Bronchial epithelial cell (primary cell): ENCODE data around the gene FHIT. TPM values are rescaled to one million over a fixed set of nuclear protein-coding genes. Genes with fewer than 3 reads are reported as not detected.

Source experiments
- DNase-seq: peaks from one replicate; pipeline ENCODE4 v3.0.0-alpha.2; 2010; ENCODE audit warnings: low read depth
- FAIRE-seq: peaks from 2 replicates; lab custom pipeline; 2011; peaks lifted over from hg19 to GRCh38; lab: Jason Lieb, UNC
- H3K27me3 ChIP-seq: 2 replicates; pipeline ENCODE4 v1.5.1; 2011; ENCODE audit warnings: low read length; ENCODE audit not compliant: control insufficient read depth, insufficient read depth
- H3K36me3 ChIP-seq: 2 replicates; pipeline ENCODE4 v1.5.1; 2011; ENCODE audit warnings: low read length; ENCODE audit not compliant: control insufficient read depth, insufficient read depth
- H3K4me3 ChIP-seq: 2 replicates; pipeline ENCODE4 v1.5.1; 2011; ENCODE audit warnings: mild to moderate bottlenecking, low read depth, low read length, control low read depth
- total RNA-seq: library from RNA; depleted of rRNA; stranded (reverse); fragments of >200 nt; gene quantifications from 2 replicates; pipeline ENCODE4 v1.2.1, GENCODE V29; 2014
- TF ChIP-seq, protein P1 (sequence below): IDR thresholded peaks from 2 replicates; pipeline ENCODE4 v1.5.1; 2011; ENCODE audit warnings: mild to moderate bottlenecking, moderate library complexity, low read length, control low read depth, inconsistent platforms; ENCODE audit not compliant: insufficient read depth, severe bottlenecking

FHIT gene
- total RNA-seq, 1 donor from 2014 or later = 1.6 TPM

DNA sequence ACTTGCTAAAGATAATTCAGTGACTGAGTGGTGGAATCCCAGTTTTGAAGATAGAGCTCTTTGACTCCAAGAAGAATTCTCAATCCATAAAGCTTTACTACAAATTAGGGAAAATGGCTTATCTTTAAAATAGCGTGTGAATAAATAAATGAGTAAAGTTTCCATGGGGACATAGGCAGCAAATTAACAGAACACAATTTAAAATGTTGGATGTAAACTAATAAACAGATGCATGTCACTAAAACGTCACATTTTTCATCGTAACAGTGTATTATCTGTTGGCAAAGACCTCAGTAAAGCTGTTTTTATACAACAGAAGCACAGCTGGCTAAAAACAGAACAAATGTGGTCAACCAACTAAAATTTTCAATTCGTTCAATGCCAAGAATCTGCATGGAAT lies 1287.6 kb downstream of the FHIT start:
- DNase-seq = no peak
- Histone ChIP-seq H3K36me3 (no peaks in the 10 kb centered on the region), H3K27me3 (no peaks in the 10 kb centered on the region), H3K4me3 (no peak overlapping the region)
- TF ChIP-seq, protein P1, sequence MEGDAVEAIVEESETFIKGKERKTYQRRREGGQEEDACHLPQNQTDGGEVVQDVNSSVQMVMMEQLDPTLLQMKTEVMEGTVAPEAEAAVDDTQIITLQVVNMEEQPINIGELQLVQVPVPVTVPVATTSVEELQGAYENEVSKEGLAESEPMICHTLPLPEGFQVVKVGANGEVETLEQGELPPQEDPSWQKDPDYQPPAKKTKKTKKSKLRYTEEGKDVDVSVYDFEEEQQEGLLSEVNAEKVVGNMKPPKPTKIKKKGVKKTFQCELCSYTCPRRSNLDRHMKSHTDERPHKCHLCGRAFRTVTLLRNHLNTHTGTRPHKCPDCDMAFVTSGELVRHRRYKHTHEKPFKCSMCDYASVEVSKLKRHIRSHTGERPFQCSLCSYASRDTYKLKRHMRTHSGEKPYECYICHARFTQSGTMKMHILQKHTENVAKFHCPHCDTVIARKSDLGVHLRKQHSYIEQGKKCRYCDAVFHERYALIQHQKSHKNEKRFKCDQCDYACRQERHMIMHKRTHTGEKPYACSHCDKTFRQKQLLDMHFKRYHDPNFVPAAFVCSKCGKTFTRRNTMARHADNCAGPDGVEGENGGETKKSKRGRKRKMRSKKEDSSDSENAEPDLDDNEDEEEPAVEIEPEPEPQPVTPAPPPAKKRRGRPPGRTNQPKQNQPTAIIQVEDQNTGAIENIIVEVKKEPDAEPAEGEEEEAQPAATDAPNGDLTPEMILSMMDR = no peak
- FAIRE-seq = no peak

DNA sequence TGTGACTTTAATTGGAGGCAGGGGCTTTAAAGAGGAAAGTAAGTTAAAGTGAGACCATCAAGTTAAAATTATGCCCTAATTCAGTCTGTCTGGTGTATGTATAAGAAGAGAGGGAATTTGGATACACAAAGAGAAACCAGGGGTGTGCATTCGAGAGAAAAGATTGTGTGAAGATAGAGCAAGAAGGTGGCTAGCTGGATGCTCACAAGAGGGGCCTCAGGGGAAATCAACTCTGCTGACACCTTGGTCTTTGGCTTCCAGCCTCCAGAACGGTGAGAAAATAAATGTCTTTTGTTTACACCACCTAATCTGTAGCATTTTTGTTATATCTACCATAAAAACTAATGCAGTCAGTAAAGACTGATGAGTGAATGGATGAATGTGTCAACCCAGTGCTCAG lies 1294.1 kb downstream of the FHIT start:
- no peaks in the 10 kb centered on the region for H3K27me3 ChIP-seq
- H3K4me3 ChIP-seq = no peak overlapping the region
- no peak for FAIRE-seq

GRCh38 chr3:59953104-59953503 lies 1298.1 kb downstream of the FHIT start:
- no peak overlapping the region for H3K4me3 ChIP-seq
- no peaks in the 10 kb centered on the region for H3K36me3 ChIP-seq
- H3K27me3 ChIP-seq = no peaks in the 10 kb centered on the region
- TF ChIP-seq, protein P1 = no peak
- FAIRE-seq = no peak
- no peak for DNase-seq

More for the DNA sequence above, 1294.1 kb downstream of the FHIT start:
- TF ChIP-seq, protein P1 = no peak
- no peaks in the 10 kb centered on the region for H3K36me3 ChIP-seq
- no peak for DNase-seq

DNA sequence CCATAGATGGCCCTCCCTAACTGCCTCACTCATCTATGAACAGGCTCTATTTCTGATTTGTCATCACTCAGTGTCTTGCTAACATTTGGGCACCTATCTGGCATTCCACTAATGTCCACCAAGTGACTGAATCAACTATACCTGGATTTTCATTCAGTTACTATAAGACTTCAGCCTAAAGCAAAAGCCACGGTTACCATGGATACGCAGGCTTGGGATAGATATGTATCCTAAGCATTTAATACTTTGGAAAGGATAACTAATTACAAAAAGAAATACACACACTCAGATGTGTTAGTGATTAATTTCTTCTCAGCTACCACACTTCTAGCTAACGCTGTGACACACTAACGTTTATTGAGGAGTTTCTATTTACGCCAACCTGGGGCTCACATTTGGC lies 1301.9 kb downstream of the FHIT start:
- Histone ChIP-seq H3K36me3 (no peaks in the 10 kb centered on the region), H3K27me3 (no peaks in the 10 kb centered on the region), H3K4me3 (no peak overlapping the region)
- TF ChIP-seq, protein P1 = no peak
- DNase-seq (no peak), FAIRE-seq (no peak)

DNA sequence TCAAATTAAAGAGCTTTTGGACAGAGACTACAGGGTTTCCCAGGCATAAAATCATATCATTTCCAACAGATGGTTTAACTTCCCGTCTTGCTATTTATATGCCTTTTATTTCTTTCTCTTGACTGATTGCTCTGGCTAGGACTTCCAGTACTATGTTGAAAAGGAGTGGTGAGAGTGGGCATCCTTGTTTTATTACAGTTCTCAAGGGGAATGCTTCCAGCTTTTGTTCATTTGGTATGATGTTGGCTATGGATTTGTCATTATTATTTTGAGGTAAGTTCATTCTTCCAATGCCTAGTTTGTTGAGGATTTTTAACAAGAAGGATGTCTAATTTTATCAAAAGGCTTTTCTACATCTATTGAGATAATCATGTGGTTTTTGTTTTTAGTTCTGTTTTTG lies 1304.9 kb downstream of the FHIT start:
- FAIRE-seq (no peak), DNase-seq (no peak)
- H3K27me3 ChIP-seq = no peaks in the 10 kb centered on the region
- H3K36me3 ChIP-seq = no peaks in the 10 kb centered on the region
- TF ChIP-seq, protein P1 = no peak
- H3K4me3 ChIP-seq = no peak overlapping the region

- TF ChIP-seq, protein P1 = no peak
- H3K4me3 ChIP-seq = no peak overlapping the region
- DNase-seq (no peak), FAIRE-seq (no peak)
- H3K36me3 ChIP-seq = no peaks in the 10 kb centered on the region
- no peaks in the 10 kb centered on the region for H3K27me3 ChIP-seq
These were observed 1310.5 kb downstream of the FHIT start for GRCh38 chr3:59940718-59941117.
